Measurements from ENCODE around the gene RAB27A. TPM values are rescaled to one million over a fixed set of nuclear protein-coding genes. Genes with fewer than 3 reads are reported as not detected.
"Not testable (repeated sequence)": the region's sequence is repeated elsewhere in the genome, so short reads cannot be mapped to it uniquely, and the experiment has no call there.

Gene RAB27A
- total and polyA plus RNA-seq, 10 of the 15 experiments (the other 5 are each of a cell fraction or from before 2014, with no cell fraction given), result 13.3 to 139 (median 35.2) TPM

GRCh38 chr15:55254916-55255679 is 34.5 kb downstream of the RAB27A start (continued):
- TF ChIP-seq BMI1 (IDR thresholded peaks at IDR 0.05; ENCODE audit: borderline replicate concordance), result no peak
- no peak for TF ChIP-seq MTA3 (IDR thresholded peaks at IDR 0.05; ENCODE audit: borderline replicate concordance, low read length)
- no peak for TF ChIP-seq PRDM15 (CRISPR knock-in tag; IDR thresholded peaks at IDR 0.05)
- TF ChIP-seq RELA (IDR thresholded peaks at IDR 0.05; ENCODE audit: borderline replicate concordance, partially characterized antibody), result no peak
- peak; percentile 86 for TF ChIP-seq PKNOX1 (IDR thresholded peaks at IDR 0.05)
- TF ChIP-seq SRF (IDR thresholded peaks at IDR 0.05; ENCODE audit: low read depth in 2 of 2, low read length in 2 of 2), result no peak

- DNase-seq (ENCODE audit: low read depth, low spot score) (no peak), ATAC-seq (no peak), FAIRE-seq (no peak)
- TF ChIP-seq, protein P1, sequence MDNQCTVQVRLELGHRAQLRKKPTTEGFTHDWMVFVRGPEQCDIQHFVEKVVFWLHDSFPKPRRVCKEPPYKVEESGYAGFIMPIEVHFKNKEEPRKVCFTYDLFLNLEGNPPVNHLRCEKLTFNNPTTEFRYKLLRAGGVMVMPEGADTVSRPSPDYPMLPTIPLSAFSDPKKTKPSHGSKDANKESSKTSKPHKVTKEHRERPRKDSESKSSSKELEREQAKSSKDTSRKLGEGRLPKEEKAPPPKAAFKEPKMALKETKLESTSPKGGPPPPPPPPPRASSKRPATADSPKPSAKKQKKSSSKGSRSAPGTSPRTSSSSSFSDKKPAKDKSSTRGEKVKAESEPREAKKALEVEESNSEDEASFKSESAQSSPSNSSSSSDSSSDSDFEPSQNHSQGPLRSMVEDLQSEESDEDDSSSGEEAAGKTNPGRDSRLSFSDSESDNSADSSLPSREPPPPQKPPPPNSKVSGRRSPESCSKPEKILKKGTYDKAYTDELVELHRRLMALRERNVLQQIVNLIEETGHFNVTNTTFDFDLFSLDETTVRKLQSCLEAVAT (IDR thresholded peaks at IDR 0.05), result no peak
- no peak overlapping the region for H3K9ac ChIP-seq (ENCODE audit: control insufficient read depth, insufficient read depth, low read length)
- ChIA-PET SMC1A (ENCODE audit: uncharacterized antibody, unreplicated experiment) (no interaction called here), RAD21 (ENCODE audit: unreplicated experiment) (no interaction called here), POLR2A (interaction anchor here (0.7 kb wide), 1 partner anchor 115 kb away, joined by 3 read pairs; no protein-coding TSS in a partner anchor), CTCF (no interaction called here)
- no TSS peak for BruUV-seq (replicated peaks)
- no peak overlapping the region for H3K4me2 ChIP-seq (ENCODE audit: control insufficient read depth, insufficient read depth)
- intact Hi-C loops (cut with micrococcal nuclease; ENCODE audit: unreplicated experiment) (no loop called here), in situ Hi-C loops (cut with MboI) (no loop called here)
- H3K4me3 ChIP-seq, result no peak overlapping the region
- no peaks in the 10 kb centered on the region for H3K36me3 ChIP-seq (ENCODE audit: control insufficient read depth in 2 of 2, insufficient read depth in 2 of 2, low read length in 1 of 2)
- peaks cover 22% of the 10 kb centered on the region for H3K4me1 ChIP-seq (ENCODE audit: control insufficient read depth, insufficient read depth, low read length)
- no peaks in the 10 kb centered on the region for H3K27me3 ChIP-seq (replicated peaks in 1 of 2; ENCODE audit: control insufficient read depth in 2 of 2, insufficient read depth in 2 of 2, low read length in 1 of 2)
- 50% methylated on average over 3 of the region's 3 CpGs for WGBS (ENCODE audit: insufficient coverage, insufficient replicate concordance, low lambda C conversion rate, missing lambda C conversion rate)
- no peaks in the 10 kb centered on the region for H4K20me1 ChIP-seq (ENCODE audit: control insufficient read depth, insufficient read depth)
- no peaks in the 10 kb centered on the region; the same call in 2 of the 3 replicates for H3K9me3 ChIP-seq (replicated peaks; ENCODE audit: control insufficient read depth, insufficient read depth, low read length)
- no peaks in the 10 kb centered on the region; the same call in 1 of the 2 replicates for H3K79me2 ChIP-seq (ENCODE audit: control insufficient read depth, insufficient read depth, low read length)
- H3K27ac ChIP-seq (ENCODE audit: control insufficient read depth, insufficient read depth), result no peak overlapping the region
- no peak overlapping the region for H2AFZ ChIP-seq (ENCODE audit: control insufficient read depth, low read depth, low read length)
Observed at GRCh38 chr15:55253580-55253979, 36.0 kb downstream of the RAB27A start.

DNA sequence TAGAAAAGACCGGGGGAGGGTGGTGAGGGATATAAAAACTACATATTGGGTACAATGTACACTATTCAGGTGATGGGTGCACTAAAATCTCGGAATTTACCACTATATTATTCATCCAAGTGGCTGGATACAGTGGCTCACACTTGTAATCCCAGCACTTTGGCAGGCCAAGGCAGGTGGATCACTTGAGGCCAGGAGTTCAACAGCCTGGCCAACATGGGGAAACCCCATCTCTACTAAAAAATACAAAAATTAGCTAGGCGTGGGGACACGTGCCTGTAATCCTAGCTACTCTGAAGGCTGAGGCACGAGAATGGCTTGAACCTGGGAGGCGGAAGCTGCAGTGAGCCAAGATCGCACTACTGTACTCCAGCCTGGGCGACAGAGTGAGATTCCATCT is 37.4 kb downstream of the RAB27A start:
- H3K9ac ChIP-seq (ENCODE audit: control insufficient read depth, insufficient read depth, low read length); H3K79me2 ChIP-seq (ENCODE audit: control insufficient read depth, insufficient read depth, low read length); DNase-seq (ENCODE audit: low read depth, low spot score); H2AFZ ChIP-seq (ENCODE audit: control insufficient read depth, low read depth, low read length); intact Hi-C loops (cut with micrococcal nuclease; ENCODE audit: unreplicated experiment); ATAC-seq; H4K20me1 ChIP-seq (ENCODE audit: control insufficient read depth, insufficient read depth); H3K4me2 ChIP-seq (ENCODE audit: control insufficient read depth, insufficient read depth); BruUV-seq (replicated peaks); FAIRE-seq; H3K9me3 ChIP-seq (replicated peaks; ENCODE audit: control insufficient read depth, insufficient read depth, low read length); H3K27ac ChIP-seq (ENCODE audit: control insufficient read depth, insufficient read depth); H3K4me1 ChIP-seq (ENCODE audit: control insufficient read depth, insufficient read depth, low read length); H3K27me3 ChIP-seq (replicated peaks in 1 of 2; ENCODE audit: control insufficient read depth in 2 of 2, insufficient read depth in 2 of 2, low read length in 1 of 2); in situ Hi-C loops (cut with MboI); H3K36me3 ChIP-seq (ENCODE audit: control insufficient read depth in 2 of 2, insufficient read depth in 2 of 2, low read length in 1 of 2); H3K4me3 ChIP-seq: not testable (repeated sequence)
- RAD21 ChIA-PET (ENCODE audit: unreplicated experiment), result interaction anchor here (0.8 kb wide), 1 partner anchor 30 kb away, joined by 3 read pairs; no protein-coding TSS in a partner anchor
- SMC1A ChIA-PET (ENCODE audit: uncharacterized antibody, unreplicated experiment), result interaction anchor here (0.8 to 3.4 kb wide), 6 partner anchors 11 to 35 kb away, joined by 3 to 14 read pairs (median 3); no protein-coding TSS in a partner anchor
- POLR2A ChIA-PET, result interaction anchor here (0.6 kb wide), 1 partner anchor 1509 kb away, joined by 4 read pairs; no protein-coding TSS in a partner anchor
- 73% methylated on average over 8 of the region's 8 CpGs for WGBS (ENCODE audit: insufficient coverage, insufficient replicate concordance, low lambda C conversion rate, missing lambda C conversion rate)
- CTCF ChIA-PET, result interaction anchor here (1.3 kb wide), 1 partner anchor 34 kb away, joined by 5 read pairs; no protein-coding TSS in a partner anchor
